Immature natural killer cell (primary cell): ENCODE data around the gene UBQLN1. TPM values are rescaled to one million over a fixed set of nuclear protein-coding genes. Genes with fewer than 3 reads are reported as not detected.
A peak's percentile ranks its signal among the peaks of the same experiment; 100 is the strongest.
"Not testable (repeated sequence)": the region's sequence is repeated elsewhere in the genome, so short reads cannot be mapped to it uniquely, and the experiment has no call there.

Experiments used
- DNase-seq, 3 donors: peaks; one replicate each; pipeline ENCODE4 v3.0.0; 2022; ENCODE audit warnings: mixed read lengths in 1 of 3
- H3K27ac Mint-ChIP-seq, 6 donors: one replicate each; pipeline ENCODE4 v1.8.0; 2020; ENCODE audit warnings: mixed read lengths in 6 of 6, mild to moderate bottlenecking in 5 of 6, inconsistent platforms in 4 of 6, moderate library complexity in 3 of 6
- H3K27me3 Mint-ChIP-seq, 3 donors: one replicate each; pipeline ENCODE4 v1.8.0; 2020 to 2021; ENCODE audit warnings: low read depth in 3 of 3, mild to moderate bottlenecking in 3 of 3, mixed read lengths in 3 of 3, moderate library complexity in 3 of 3, inconsistent platforms in 1 of 3
- H3K36me3 Mint-ChIP-seq, 3 donors: one replicate each; pipeline ENCODE4 v1.8.0; 2020; ENCODE audit warnings: mixed read lengths in 3 of 3, inconsistent platforms in 2 of 3, mild to moderate bottlenecking in 2 of 3
- H3K4me1 Mint-ChIP-seq, 2 donors: one replicate each; pipeline ENCODE4 v1.8.0; 2020; ENCODE audit warnings: inconsistent platforms in 2 of 2, mild to moderate bottlenecking in 2 of 2, mixed read lengths in 2 of 2, moderate library complexity in 1 of 2
- H3K4me3 Mint-ChIP-seq, 5 donors: one replicate each; pipeline ENCODE4 v1.8.0; 2020; ENCODE audit warnings: mild to moderate bottlenecking in 5 of 5, mixed read lengths in 5 of 5, inconsistent platforms in 3 of 5, moderate library complexity in 3 of 5
- H3K9me3 Mint-ChIP-seq, 6 donors: one replicate each; pipeline ENCODE4 v1.8.0; 2020; ENCODE audit warnings: mild to moderate bottlenecking in 6 of 6, mixed read lengths in 6 of 6, inconsistent platforms in 4 of 6, moderate library complexity in 3 of 6
- polyA plus RNA-seq, 3 donors: library from polyadenylated mRNA; unstranded; fragments of 300-500 nt; fragmentation: Illumina TruSeq; gene quantifications; one replicate each; pipeline ENCODE4 v1.2.3, GENCODE V29; 2021

The UBQLN1 gene
- polyA plus RNA-seq = 10 to 100 TPM; 57.2 to 73.5 (median 57.5) TPM

DNA sequence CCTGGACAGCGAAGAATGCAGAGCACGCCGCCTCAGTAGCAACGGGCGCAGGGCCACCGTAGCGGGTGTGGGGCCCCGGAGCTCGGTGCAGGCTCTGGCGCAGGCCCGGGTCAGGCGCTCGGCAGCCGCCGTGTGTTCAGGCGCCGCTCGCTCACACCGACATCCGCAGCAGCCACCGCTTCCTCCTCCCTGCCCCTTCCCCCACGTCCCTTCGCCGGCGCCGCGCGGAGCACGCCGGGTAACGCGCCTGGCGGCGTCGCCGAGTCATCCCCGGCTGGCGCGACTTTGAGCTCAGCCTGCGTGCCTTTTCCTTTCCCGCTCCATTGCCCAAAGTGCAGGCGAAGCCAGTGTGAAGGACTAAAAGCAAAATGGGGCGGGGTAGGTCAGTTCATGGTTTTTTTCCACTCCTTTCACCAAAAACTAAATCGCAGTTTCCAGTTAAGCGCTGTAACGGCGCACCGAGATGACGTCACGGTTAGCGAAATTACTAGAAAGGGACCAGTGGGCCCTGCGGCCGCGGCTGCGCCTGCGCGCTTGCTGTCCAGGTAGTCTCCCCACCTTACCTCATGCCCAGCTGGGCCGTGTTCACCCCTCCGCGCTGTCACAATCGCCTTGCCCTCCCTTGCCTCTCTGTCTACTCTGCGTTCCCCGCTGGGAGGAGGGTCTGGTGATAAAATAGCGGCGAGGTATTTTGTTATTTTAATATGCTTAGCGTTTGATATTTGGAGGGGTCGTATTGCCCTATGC, at the start of gene UBQLN1:
Gene UBQLN1 (minus strand): TSS at position 191 of the 747 bp plus-strand sequence. CDS start 279 bp downstream, outside the sequence.
- Mint-ChIP-seq H3K9me3 (peaks cover 0 to 4% (median 0%) of the 10 kb centered on the region in 6 donors), H3K4me1 (peaks cover 36 to 50% of the 10 kb centered on the region in 2 donors), H3K27ac (peak within 1 kb of the TSS; percentile 99 to 100 (median 99)), H3K4me3 (peak within 1 kb of the TSS; percentile 87 to 98 (median 95)), H3K36me3 (no peaks in the 10 kb centered on the region), H3K27me3 (peaks cover 18 to 25% (median 22%) of the 10 kb centered on the region in 3 donors)
- DNase-seq = peak; percentile 95 to 96 (median 96)

DNA sequence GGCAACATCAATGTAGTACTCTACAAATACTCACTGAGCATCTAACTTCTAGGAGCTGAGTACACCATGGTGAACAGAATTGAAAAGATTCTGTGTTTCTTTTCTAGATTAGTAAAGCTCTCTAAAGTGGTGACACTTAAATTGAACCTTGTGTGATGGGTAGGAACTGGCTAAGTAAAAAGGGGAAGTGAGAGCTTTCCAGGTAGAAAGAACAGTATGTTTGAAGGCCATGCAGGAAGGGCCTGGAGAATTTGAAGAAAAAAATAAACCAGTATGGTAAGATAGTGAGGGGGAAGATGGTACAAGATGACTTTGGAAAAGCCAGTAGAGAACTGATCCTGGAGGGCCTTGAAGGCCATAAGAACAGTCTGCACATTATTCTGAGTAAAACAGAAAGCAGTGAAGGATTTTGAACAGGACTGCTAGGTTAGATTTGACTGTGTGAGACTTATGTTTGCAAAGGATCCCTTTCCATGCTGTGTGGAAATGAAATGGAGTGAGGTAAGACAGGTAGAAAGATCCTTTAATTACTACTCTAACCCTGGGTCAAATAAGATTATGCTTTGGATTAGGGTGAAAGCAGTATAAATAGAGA, 46.7 kb upstream of the UBQLN1 start:
- H3K9me3 Mint-ChIP-seq = no peaks in the 10 kb centered on the region
- H3K27ac Mint-ChIP-seq = peak overlapping the region in 1 of 6 donors; percentile 44
- H3K4me3 Mint-ChIP-seq = no peak overlapping the region
- no peak for DNase-seq
- peaks cover 13 to 22% (median 15%) of the 10 kb centered on the region in 3 donors for H3K36me3 Mint-ChIP-seq
- no peaks in the 10 kb centered on the region for H3K27me3 Mint-ChIP-seq
- no peaks in the 10 kb centered on the region for H3K4me1 Mint-ChIP-seq

DNA sequence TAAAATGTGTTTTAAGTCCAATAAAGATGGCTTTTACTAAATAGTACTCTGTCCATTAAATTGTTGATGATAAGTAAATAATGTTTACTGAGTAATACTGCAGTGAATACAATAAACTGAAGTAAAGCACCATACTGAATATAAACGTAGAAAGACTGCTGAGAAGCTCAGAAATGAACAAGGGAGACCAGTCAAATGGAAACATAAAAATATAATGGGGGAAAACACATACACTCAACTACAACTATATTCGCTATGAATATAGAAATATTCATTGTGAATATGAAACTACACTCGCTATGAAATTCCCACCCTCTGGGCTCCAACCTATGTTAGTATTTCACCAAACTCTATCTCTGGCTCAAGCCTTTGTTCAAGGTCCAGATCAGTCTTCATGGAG, 41.9 kb upstream of the UBQLN1 start:
- H3K27ac Mint-ChIP-seq = no peak overlapping the region
- H3K27me3 Mint-ChIP-seq = no peaks in the 10 kb centered on the region
- H3K4me3 Mint-ChIP-seq = no peak overlapping the region
- no peaks in the 10 kb centered on the region for H3K4me1 Mint-ChIP-seq
- H3K36me3 Mint-ChIP-seq = peaks cover 10 to 20% (median 15%) of the 10 kb centered on the region in 3 donors
- H3K9me3 Mint-ChIP-seq = no peaks in the 10 kb centered on the region
- DNase-seq = no peak

DNA sequence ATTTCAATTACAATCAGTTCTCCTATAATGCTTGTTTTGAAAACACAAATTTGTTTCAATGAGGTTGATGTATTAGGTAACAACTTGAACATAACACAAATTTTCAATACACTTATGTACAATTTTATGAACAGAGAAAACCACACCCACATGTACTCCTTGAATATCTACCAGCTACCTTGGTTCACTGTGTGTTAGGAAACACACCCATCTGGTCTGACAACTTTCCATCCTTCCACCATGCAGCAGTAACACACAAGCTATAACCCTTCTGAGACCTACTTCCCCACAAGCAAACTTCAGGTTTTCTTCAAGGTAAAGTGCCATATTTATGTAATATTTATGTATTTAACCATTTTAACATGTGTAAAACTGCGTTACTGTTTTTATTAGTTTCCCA, 36.4 kb upstream of the UBQLN1 start:
- Mint-ChIP-seq H3K27ac (no peak overlapping the region), H3K4me1 (no peaks in the 10 kb centered on the region), H3K4me3 (no peak overlapping the region), H3K9me3 (no peaks in the 10 kb centered on the region), H3K27me3 (peaks cover 0 to 1% (median 0%) of the 10 kb centered on the region in 3 donors), H3K36me3 (peaks cover 0 to 8% (median 5%) of the 10 kb centered on the region in 3 donors)
- no peak for DNase-seq

DNA sequence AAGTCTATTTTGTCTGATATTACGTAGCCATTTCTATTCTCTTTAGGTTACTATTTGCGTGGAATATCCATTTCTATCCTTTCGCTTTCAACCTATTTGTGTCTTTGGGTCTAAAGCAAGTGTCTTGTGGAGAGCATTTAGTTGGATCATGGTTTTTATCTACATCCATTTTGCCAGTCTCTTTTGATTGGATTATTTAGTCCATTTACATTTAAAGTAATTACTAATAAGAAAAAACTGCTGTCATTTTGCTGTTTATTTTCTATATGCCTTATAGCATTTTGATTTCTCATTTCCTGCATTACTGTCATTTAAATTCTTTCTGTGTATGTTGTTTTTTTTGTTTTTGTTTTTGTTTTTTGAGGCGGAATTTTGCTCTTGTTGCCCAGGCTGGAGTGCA, 26.0 kb upstream of the UBQLN1 start:
- Mint-ChIP-seq H3K36me3 (peaks cover 0 to 10% (median 6%) of the 10 kb centered on the region in 3 donors), H3K4me1 (no peaks in the 10 kb centered on the region), H3K4me3 (no peak overlapping the region), H3K27me3 (peaks cover 0 to 22% (median 1%) of the 10 kb centered on the region in 3 donors), H3K9me3 (no peaks in the 10 kb centered on the region), H3K27ac (no peak overlapping the region)
- no peak for DNase-seq

DNA sequence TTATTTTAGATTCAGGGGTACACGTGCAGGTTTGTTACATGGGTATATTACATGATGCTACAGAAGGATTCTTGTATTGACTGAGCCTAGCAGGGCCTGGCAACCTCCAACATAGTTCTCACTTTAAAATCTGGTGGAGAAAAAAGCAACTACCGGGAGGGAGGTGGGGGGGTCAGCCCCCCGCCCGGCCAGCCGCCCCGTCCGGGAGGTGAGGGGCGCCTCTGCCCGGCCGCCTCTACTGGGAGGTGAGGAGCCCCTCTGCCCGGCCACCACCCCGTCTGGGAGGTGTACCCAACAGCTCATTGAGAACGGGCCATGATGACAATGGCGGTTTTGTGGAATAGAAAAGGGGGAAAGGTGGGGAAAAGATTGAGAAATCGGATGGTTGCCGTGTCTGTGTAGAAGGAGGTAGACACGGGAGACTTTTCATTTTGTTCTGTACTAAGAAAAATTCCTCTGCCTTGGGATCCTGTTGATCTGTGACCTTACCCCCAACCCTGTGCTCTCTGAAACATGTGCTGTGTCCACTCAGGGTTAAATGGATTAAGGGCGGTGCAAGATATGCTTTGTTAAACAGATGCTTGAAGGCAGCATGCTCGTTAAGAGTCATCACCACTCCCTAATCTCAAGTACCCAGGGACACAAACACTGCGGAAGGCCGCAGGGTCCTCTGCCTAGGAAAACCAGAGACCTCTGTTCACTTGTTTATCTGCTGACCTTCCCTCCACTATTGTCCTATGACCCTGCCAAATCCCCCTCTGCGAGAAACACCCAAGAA, 21.0 kb upstream of the UBQLN1 start:
- H3K9me3 Mint-ChIP-seq, H3K27ac Mint-ChIP-seq, H3K4me3 Mint-ChIP-seq, H3K36me3 Mint-ChIP-seq, DNase-seq, H3K4me1 Mint-ChIP-seq: not testable (repeated sequence)
- peaks cover 0 to 15% (median 4%) of the 10 kb centered on the region in 3 donors for H3K27me3 Mint-ChIP-seq

DNA sequence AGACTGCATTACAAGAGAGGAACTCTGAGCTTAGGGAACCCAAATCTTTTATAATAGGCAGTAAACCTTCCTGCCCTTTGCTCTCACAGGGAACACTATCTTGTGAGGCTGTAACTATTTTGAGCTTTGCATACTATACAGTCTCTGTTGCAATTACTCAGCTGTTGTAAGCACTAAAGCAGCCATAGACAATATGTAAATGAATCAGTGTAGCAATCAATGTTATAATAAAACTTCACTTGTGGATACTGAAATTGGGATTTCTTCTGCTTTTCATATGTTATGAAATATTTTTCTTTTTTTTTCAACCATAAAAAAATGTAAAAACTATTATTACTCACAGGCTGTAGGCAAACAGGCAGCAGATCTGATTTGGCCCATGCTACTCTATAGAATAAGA, 16.7 kb upstream of the UBQLN1 start:
- Mint-ChIP-seq H3K27me3 (peaks cover 0 to 4% (median 3%) of the 10 kb centered on the region in 3 donors), H3K27ac (no peak overlapping the region), H3K4me3 (no peak overlapping the region), H3K9me3 (peaks cover 0 to 2% (median 0%) of the 10 kb centered on the region in 6 donors), H3K36me3 (no peaks in the 10 kb centered on the region), H3K4me1 (no peaks in the 10 kb centered on the region)
- no peak for DNase-seq

DNA sequence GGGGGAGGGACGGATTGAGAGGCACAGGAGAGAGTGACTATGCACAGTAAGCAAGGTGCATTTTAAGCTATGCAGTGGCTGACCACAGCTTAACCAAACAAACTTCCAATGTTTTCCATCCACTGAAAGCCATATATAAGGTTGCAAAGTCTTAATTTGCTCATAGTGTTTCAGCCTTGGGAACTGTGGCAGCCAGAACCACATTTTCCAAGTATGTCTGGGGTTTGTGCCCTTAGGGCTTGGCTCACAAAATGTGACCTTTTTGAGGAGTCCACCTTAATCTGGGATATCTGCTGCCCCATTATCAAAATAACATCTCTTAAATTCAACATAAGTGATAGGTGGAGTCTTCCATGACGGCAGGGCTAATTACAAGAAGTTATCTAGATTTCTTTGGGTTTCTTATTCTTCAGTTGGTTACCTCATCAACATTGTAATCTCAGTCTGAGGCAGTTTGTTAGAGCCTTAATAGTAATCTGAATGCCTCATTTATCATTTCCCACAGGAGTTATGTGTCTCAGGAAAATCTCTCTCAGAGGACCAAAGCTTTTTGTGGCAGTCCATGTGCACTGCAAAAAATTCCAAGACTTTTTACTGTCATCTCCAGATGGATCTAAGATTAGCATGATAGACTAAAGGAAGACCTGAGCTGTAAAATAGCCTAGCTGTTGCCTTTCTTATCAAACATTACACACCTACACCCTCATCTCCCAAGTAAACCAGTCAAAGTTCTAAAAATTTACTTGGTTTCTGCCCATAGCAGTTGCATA, 15.2 kb upstream of the UBQLN1 start:
- Mint-ChIP-seq H3K27ac (no peak overlapping the region), H3K4me1 (no peaks in the 10 kb centered on the region), H3K4me3 (no peak overlapping the region), H3K9me3 (peaks cover 0 to 2% (median 0%) of the 10 kb centered on the region in 6 donors), H3K36me3 (no peaks in the 10 kb centered on the region), H3K27me3 (peaks cover 0 to 4% (median 3%) of the 10 kb centered on the region in 3 donors)
- no peak for DNase-seq

DNA sequence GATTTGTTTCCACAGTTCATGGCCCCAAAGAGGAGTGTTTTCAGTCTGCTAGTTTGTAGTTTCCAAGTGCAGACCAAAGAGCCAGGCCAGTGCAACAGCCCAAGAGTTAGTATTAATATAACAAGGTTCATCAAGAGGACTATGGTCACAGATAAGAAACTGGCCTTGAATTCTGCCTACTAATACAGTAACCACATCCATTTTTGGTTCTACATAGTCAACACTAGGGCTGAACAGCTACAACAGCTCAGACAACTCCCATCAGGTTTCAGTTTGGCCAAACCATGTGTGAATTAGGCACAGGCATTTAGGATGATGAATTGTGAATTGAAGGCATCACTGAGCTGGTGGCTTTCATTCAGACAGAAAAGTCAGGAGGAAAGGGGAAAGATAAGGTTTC, 13.8 kb upstream of the UBQLN1 start:
- Mint-ChIP-seq H3K4me3 (no peak overlapping the region), H3K36me3 (no peaks in the 10 kb centered on the region), H3K27ac (no peak overlapping the region), H3K9me3 (peaks cover 0 to 2% (median 0%) of the 10 kb centered on the region in 6 donors), H3K4me1 (no peaks in the 10 kb centered on the region), H3K27me3 (peaks cover 2 to 6% (median 5%) of the 10 kb centered on the region in 3 donors)
- DNase-seq = no peak

DNA sequence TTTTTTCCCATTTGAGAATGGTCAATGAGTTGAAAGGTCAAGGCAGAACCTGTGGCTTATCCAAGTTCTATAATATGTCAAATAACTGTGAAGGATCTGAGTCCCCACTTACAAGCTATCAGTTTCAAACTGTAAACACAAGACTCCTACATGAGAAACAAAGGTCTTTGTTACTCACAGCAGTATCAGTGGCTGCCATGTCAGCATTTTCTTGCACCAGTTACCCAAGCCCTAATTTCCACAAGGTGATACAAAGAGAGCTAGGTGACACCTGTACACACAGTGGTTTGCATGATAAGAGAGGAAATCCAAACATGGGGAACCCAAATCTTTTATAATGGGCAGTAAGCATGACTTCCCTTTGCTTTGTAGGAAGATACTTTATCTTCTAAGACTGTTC, 8.0 kb upstream of the UBQLN1 start:
- no peak overlapping the region for H3K27ac Mint-ChIP-seq
- no peaks in the 10 kb centered on the region for H3K9me3 Mint-ChIP-seq
- H3K4me1 Mint-ChIP-seq = no peaks in the 10 kb centered on the region
- peaks cover 1 to 5% (median 2%) of the 10 kb centered on the region in 3 donors for H3K27me3 Mint-ChIP-seq
- DNase-seq = no peak
- no peaks in the 10 kb centered on the region for H3K36me3 Mint-ChIP-seq
- no peak overlapping the region for H3K4me3 Mint-ChIP-seq

DNA sequence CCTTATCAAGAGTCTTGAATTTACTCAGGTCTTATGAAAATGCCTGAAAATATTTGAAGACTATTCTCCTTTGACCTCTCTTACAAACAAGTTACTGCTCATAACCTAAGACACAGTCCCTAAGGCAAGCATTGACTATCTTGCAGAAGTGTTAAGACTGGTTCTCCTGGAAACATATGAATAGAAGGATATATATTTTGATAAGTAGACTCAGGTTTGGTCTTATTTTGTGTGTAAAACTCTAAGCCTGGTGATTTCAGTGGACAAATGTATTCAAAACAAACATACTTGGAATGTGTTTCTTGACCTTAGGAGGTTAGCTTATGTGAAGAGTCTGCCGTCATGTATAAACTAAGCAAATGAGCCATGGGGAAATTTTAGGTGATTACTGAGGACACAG, 7.5 kb upstream of the UBQLN1 start:
- H3K27ac Mint-ChIP-seq = no peak overlapping the region
- H3K36me3 Mint-ChIP-seq = no peaks in the 10 kb centered on the region
- peaks cover 1 to 5% (median 2%) of the 10 kb centered on the region in 3 donors for H3K27me3 Mint-ChIP-seq
- no peaks in the 10 kb centered on the region for H3K9me3 Mint-ChIP-seq
- no peak for DNase-seq
- H3K4me1 Mint-ChIP-seq = no peaks in the 10 kb centered on the region
- no peak overlapping the region for H3K4me3 Mint-ChIP-seq

DNA sequence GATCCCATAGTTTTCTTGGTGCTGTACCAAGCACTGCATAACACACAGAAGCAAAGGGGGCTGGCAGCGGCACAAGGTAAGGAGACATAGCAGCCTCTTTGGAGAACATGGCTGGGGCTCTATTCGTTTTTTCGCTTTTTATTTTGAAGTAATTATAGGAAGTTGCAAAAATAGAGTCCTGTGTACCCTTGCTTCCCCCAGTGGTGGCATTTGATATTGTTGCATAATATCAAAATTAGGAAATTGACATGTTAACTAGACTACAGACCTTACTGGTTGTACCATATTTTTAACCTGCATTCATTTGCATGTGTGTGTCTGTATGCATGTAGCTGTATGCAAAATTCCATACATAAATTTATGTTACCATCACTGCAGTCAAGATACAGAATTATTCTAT, 6.6 kb upstream of the UBQLN1 start:
- DNase-seq = no peak
- no peaks in the 10 kb centered on the region for H3K36me3 Mint-ChIP-seq
- H3K27ac Mint-ChIP-seq = no peak overlapping the region
- H3K27me3 Mint-ChIP-seq = peaks cover 1 to 7% (median 2%) of the 10 kb centered on the region in 3 donors
- H3K9me3 Mint-ChIP-seq = no peaks in the 10 kb centered on the region
- H3K4me3 Mint-ChIP-seq = no peak overlapping the region
- H3K4me1 Mint-ChIP-seq = peaks cover 1 to 3% of the 10 kb centered on the region in 2 donors

DNA sequence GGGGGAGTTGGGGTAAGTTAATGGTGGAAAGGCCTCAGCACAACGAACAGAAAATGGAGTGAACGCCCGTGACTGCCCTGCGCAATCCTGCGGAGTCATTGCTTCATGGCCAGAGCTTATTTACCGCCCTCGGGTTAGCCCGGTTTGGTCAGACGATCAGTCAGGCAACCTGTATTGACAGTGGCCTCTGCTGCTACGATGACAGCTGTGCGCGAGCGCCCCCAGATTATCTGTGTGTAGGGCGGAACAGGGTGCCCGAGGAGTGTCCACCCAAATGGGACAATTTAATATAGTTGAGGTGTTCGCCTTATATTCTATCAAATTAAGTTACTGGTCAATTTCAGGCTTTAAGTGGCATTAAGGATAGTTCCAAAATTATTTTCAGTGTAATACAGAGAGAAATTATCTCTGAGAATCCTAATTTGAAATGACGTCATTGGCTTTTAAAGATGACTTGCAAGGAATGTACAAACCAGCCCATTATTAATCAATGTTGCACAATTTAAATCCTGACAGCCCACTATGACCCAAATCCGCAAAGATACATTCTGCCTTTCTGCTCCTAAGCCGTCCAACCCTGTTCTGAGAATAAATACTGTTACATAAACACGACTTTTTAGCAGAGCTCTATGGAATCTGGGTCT, 879 bp upstream of the UBQLN1 start:
- peak overlapping the region; percentile 87 to 98 (median 95) for H3K4me3 Mint-ChIP-seq
- peaks cover 34 to 43% of the 10 kb centered on the region in 2 donors for H3K4me1 Mint-ChIP-seq
- H3K9me3 Mint-ChIP-seq = peaks cover 0 to 4% (median 0%) of the 10 kb centered on the region in 6 donors
- DNase-seq = peak in 2 of 3 donors; percentile 64 to 66
- peak overlapping the region; percentile 99 to 100 (median 99) for H3K27ac Mint-ChIP-seq
- peaks cover 18 to 25% (median 22%) of the 10 kb centered on the region in 3 donors for H3K27me3 Mint-ChIP-seq
- no peaks in the 10 kb centered on the region for H3K36me3 Mint-ChIP-seq
